ENCODE data around the gene DMBX1.

GRCh38 chr1:46528297-46528955 is 38.8 kb downstream of the DMBX1 start:
- no peak for TF ChIP-seq EP300 (IDR thresholded peaks at IDR 0.05)
- TF ChIP-seq POLR2A (IDR thresholded peaks at IDR 0.05), result no peak
- peak in 1 of 4 experiments; percentile 31 for TF ChIP-seq CTCF (IDR thresholded peaks at IDR 0.05)

All from sigmoid colon (tissue), 4 donors.